NCI-H2227 treated with DMSO at 0.1 percent for 48 hours (cell line): ENCODE results near the gene IPO7.

Experiments
- DNase-seq: peaks from one replicate; lab custom pipeline; 2025; lab: John Stamatoyannopoulos, UW

Gene IPO7

DNA sequence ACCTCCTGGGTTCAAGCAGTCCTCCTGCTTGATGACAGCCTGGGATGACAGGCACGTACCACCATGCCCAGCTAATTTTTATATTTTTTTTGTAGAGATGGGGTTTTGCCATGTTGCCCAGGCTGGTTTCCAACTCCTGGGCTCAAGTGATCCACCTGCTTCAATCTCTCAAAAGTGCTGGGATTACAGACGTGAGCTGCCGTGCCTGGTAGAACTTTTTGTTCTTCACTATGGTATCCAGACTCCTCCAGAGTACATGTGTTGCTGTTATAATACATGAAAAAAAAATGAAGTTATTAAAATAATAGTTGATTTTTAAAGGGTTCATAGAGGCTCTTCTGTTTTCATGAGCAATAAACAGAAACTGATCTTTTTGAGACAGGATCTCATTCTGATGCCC lies 105.9 kb downstream of the IPO7 start:
- no peak for DNase-seq

DNA sequence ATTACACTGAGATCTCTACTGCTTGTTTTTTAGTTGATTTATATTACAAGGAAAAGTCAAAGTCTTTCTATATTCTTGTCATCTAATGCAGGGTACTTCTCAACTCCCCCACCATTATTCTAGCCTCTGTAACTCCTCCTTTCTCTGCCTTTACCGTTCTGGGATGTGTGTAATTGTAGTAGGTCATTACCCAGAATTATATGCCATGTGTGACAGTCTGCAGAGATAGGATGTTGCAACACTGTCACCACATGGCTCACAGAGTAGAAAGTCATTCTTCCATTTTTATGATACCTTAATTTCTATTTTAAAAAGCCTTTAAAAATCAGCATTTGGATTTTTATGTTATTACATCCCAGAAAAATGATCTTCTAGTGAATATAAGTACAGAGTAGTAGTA lies 109.0 kb downstream of the IPO7 start:
- DNase-seq = peak; percentile 48

DNA sequence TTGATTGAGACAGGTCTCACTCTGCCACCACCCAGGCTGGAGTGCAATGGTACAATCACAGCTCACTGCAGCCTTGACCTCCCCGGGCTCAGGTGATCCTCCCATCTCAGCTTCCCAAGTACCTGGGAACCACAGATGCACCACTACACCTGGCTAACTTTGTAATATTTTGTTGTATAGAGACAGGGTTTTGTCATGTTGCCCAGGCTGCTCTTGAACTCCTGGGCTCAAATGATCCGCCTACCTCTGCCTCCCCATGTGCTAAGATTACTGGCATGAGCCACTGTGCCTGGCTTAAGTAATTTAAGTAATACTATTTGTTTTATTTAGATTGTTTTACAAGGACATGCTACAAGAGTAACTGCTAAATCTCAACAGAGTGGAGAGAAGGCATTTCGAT lies 109.9 kb downstream of the IPO7 start:
- DNase-seq = no peak

DNA sequence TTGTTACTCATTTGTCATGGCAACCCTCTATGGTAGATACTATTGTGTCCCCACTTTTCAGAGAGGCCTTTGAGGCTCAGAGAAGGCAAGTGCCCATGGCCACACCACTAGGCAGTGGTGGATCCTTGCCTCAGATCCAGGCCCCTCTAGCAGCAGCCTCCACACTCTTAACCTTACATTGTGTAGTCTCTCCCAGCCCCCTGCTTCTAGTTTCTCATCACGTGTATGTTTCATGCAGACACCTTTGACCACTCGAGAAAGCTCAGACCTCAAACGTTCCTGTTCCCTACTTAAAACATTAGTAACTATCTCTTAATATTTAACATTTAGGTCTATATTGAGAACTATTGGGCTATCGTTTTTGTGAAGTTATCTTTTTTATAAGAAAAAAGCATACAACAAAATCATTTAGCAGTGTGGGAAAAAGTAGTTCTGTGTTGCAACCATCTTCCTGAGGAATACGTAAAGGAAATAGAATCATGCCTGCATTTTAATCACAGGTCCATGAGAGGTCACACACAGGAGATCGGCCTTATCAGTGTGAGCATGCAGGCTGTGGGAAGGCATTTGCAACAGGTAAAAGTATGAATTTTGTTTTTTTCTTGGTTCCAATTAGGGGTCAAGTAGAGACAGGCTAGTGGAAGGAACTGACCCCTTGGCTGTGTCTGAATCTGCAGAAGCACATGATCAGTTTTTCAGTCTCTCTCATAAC lies 111.5 kb downstream of the IPO7 start:
- no peak for DNase-seq
